Epithelial cell of esophagus (primary cell): ENCODE data around the gene CLTCL1.
"Not testable (repeated sequence)": the region's sequence is repeated elsewhere in the genome, so short reads cannot be mapped to it uniquely, and the experiment has no call there.

ENCODE experiments used
- DNase-seq: peaks from one replicate; pipeline ENCODE4 v3.0.0; 2010; ENCODE audit warnings: low read depth
- H3K4me3 ChIP-seq: 2 replicates; pipeline ENCODE4 v1.5.1; 2011; ENCODE audit warnings: mild to moderate bottlenecking, low read length, control low read depth
- CTCF ChIP-seq: IDR thresholded peaks from 2 replicates; pipeline ENCODE4 v1.5.1; 2011; ENCODE audit warnings: low read depth, mild to moderate bottlenecking, low read length, control low read depth, inconsistent platforms; ENCODE audit not compliant: insufficient read depth; ENCODE audit errors: missing control alignments

Gene CLTCL1

GRCh38 chr22:19203834-19204233 lies 87.7 kb downstream of the CLTCL1 start:
- H3K4me3 ChIP-seq: no peak overlapping the region
- TF ChIP-seq CTCF: no peak
- no peak for DNase-seq

- not testable (repeated sequence) for H3K4me3 ChIP-seq
Measured at GRCh38 chr22:19202799-19203186, 88.7 kb downstream of the CLTCL1 start.

GRCh38 chr22:19201869-19202798 lies 89.4 kb downstream of the CLTCL1 start:
- no peak for DNase-seq
- no peak overlapping the region for H3K4me3 ChIP-seq
- no peak for TF ChIP-seq CTCF

More at GRCh38 chr22:19202799-19203186, 88.7 kb downstream of the CLTCL1 start:
- not testable (repeated sequence) for DNase-seq

GRCh38 chr22:19201130-19201868 lies 90.2 kb downstream of the CLTCL1 start:
- no peak overlapping the region for H3K4me3 ChIP-seq
- DNase-seq: no peak
- no peak for TF ChIP-seq CTCF

- TF ChIP-seq CTCF: no peak
- no peak for DNase-seq
- H3K4me3 ChIP-seq: no peak overlapping the region
Measured at GRCh38 chr22:19199479-19199878, 92.0 kb downstream of the CLTCL1 start.

GRCh38 chr22:19197997-19198865 lies 93.3 kb downstream of the CLTCL1 start:
- no peak for TF ChIP-seq CTCF
- no peak for DNase-seq
- no peak overlapping the region for H3K4me3 ChIP-seq
